GM13977 (cell line): Measurements from ENCODE around the gene IFNA4.
"Not testable (repeated sequence)": the region's sequence is repeated elsewhere in the genome, so short reads cannot be mapped to it uniquely, and the experiment has no call there.

Source experiments
- DNase-seq: peaks from one replicate; pipeline ENCODE4 v3.0.0; 2012; ENCODE audit warnings: low spot score
- in situ Hi-C: fragments of 300-500 bp; cut with MboI; formaldehyde crosslinking; loops from one replicate; pipeline ENCODE4 v1.12.0; 2022; ENCODE audit warnings: low sequenced_read_pairs, low pct_unique_long_range_greater_than_20kb, mixed read lengths, inconsistent platforms; ENCODE audit not compliant: unreplicated experiment
- TF ChIP-seq, protein P1 (sequence below): IDR thresholded peaks from 2 replicates; pipeline ENCODE4 v1.5.1; 2012; ENCODE audit warnings: mild to moderate bottlenecking, control low read depth; ENCODE audit not compliant: insufficient read depth; ENCODE audit errors: extremely low read depth, missing control alignments

IFNA4 gene

DNA sequence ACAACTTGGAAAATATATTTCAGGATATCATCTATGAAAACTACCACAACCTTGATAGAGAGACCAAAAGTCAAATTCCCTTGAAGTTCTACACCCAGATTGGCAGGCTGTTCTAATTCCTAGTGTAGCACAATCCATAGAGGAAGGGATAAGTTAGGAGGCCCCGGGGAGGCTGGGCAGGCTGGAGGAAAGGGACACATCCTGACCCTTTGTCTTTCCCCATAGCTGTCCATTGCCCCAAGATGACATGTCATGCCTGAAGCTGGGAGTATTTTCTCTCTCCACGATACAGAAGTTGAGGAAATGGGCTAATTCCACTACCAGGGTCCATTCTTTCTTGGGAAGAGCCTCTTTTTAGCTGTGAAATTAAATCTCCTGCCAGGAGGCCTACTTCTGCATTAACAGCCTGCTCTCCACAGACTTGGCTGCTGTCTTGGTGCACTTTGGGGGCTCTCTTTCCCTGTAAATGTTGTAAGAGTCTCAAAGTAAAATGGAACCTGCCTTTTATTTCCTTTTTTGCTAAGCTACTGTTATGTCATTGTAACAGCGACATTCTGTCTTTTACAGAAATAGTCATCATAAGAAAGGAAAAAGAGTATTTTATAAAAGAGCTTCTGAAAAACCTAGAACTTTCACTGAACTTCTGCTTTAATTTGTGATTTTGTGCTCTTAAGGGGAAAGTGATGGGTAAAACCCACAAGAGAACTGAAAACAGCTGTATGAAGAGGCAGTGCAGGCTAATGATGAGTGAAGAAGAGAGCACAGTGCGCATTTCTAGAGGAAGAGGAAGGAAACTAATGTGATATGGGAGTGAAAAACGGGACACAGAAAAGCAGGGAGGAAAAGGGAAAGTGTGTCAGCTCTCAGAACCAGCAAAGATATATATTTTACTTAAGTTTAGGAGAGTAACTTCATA lies 26.3 kb upstream of the IFNA4 start:
- in situ Hi-C loops = loop anchor here (25.0 kb wide), 1 partner anchor 99 kb away; the partner anchor contains the start of gene IFNA5
- peak; percentile 14 for DNase-seq
- TF ChIP-seq, protein P1, sequence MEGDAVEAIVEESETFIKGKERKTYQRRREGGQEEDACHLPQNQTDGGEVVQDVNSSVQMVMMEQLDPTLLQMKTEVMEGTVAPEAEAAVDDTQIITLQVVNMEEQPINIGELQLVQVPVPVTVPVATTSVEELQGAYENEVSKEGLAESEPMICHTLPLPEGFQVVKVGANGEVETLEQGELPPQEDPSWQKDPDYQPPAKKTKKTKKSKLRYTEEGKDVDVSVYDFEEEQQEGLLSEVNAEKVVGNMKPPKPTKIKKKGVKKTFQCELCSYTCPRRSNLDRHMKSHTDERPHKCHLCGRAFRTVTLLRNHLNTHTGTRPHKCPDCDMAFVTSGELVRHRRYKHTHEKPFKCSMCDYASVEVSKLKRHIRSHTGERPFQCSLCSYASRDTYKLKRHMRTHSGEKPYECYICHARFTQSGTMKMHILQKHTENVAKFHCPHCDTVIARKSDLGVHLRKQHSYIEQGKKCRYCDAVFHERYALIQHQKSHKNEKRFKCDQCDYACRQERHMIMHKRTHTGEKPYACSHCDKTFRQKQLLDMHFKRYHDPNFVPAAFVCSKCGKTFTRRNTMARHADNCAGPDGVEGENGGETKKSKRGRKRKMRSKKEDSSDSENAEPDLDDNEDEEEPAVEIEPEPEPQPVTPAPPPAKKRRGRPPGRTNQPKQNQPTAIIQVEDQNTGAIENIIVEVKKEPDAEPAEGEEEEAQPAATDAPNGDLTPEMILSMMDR = peak; percentile 64

GRCh38 chr9:21212160-21212559 lies 24.8 kb upstream of the IFNA4 start:
- in situ Hi-C loops = loop anchor here (25.0 kb wide), 1 partner anchor 100 kb away; the partner anchor contains the start of gene IFNA5

GRCh38 chr9:21210782-21211181 lies 23.4 kb upstream of the IFNA4 start:
- in situ Hi-C loops = loop anchor here (25.0 kb wide), 1 partner anchor 102 kb away; the partner anchor contains the start of gene IFNA5
- not testable (repeated sequence) for DNase-seq

More at GRCh38 chr9:21212160-21212559, 24.8 kb upstream of the IFNA4 start:
- not testable (repeated sequence) for DNase-seq

DNA sequence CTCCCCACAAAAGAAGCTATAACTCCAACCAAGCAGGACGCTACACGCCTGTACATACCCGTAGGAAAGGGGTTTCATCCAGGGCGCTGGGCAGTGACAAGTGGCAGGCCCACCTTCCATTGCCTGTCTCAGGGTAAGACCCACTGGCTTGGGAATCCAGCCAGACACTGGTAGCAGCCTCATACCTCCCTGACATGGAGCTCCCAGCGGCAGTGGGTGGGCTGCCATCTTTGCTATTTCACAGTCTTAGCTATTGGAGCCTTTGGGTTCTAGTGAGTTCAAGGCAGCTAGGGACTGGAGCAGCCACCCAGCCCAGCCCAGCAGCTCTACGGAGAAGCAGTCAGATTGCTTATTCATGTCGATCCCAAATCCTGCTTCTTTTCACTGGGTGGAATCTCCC lies 22.9 kb upstream of the IFNA4 start:
- TF ChIP-seq, protein P1 = no peak
- in situ Hi-C loops = loop anchor here (25.0 kb wide), 1 partner anchor 102 kb away; the partner anchor contains the start of gene IFNA5
- DNase-seq = no peak

DNA sequence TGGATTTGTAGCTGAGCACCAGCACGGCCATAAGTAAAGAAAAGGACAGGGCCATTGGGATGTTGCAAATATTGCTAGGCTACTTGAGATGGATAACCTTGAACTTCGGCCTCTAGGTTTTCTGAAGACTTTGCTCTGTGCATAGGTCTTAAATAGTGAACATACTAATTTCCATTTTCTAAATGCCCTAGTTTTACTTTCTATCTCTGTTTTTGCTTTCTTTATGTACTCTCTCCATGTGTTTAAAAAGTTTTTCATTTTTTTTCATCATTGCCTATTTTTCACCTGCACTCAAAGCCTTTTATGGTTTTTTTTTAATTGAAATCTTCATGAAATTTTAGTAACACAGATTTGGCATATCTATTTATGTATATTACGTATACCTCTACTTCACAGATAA lies 19.7 kb upstream of the IFNA4 start, which contains the start of gene IFNA10:
IFNA10 (minus strand) TSS at position 101 of the 400 bp plus-strand sequence; CDS start at position 55, 46 bp downstream.
- in situ Hi-C loops = loop anchor here (25.0 kb wide), 1 partner anchor 105 kb away; the partner anchor contains the start of gene IFNA5
- not testable (repeated sequence) for DNase-seq

DNA sequence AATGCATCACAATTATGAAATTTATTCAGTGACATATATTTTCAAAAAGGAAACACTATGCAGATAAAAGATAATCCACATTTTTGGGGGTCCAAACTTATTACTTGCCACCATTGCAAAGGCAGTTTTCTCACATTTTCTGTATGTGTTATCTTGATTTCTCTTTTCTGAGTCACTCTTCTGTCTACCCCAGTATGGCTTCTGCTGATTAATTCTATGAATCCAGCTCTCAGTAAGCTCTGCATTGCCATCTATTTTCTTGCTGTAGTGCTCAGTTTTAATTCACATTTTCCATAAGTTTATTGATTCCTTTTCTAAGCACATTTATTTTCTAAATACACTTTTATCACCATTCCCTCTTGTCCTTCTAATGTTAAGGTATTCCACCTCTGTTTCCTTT lies 17.8 kb upstream of the IFNA4 start:
- in situ Hi-C loops = loop anchor here (25.0 kb wide), 1 partner anchor 107 kb away; the partner anchor contains the start of gene IFNA5
- TF ChIP-seq, protein P1 = no peak
- DNase-seq = no peak

DNA sequence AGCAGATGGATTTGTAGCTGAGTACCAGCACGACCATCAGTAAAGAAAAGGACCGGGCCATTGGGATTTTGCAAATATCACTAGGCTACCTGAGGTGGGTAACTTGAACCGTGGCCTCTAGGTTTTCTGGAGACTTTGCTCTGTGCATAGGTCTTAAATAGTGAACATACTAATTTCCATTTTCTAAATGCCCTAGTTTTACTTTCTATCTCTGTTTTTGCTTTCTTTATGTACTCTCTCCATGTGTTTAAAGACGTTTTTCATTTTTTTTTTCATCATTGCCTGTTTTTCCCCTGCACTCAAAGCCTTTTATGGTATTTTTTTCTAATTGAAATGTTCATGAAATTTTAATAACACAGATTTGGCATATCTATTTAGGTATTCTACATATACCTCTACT lies 14.7 kb upstream of the IFNA4 start, which contains the start of gene IFNA7:
IFNA7 (minus strand) TSS at position 101 of the 400 bp plus-strand sequence; CDS start at position 61, 40 bp downstream.
- in situ Hi-C loops = loop anchor here (25.0 kb wide), 1 partner anchor 110 kb away; the partner anchor contains the start of gene IFNA5
- not testable (repeated sequence) for DNase-seq

- TF ChIP-seq, protein P1 = peak; percentile 77
- in situ Hi-C loops, DNase-seq: not testable (repeated sequence)
These were observed 7.7 kb upstream of the IFNA4 start for GRCh38 chr9:21194867-21195776.
